ENCODE measurements around the gene RBKS.

- no peak for TF ChIP-seq CTCF (IDR thresholded peaks at IDR 0.05; ENCODE audit: insufficient read depth, low read length)
- no peak for TF ChIP-seq REST (IDR thresholded peaks at IDR 0.05; ENCODE audit: insufficient replicate concordance, low read depth)
Observed at GRCh38 chr2:27751377-27751776, 138.8 kb downstream of the RBKS start.

All from HL-60 (cell line).